HepG2 (cell line): ENCODE results near the gene DBNDD2. TPM values are rescaled to one million over a fixed set of nuclear protein-coding genes. Genes with fewer than 3 reads are reported as not detected.

Experiments used
- AGO1 ChIP-seq: fragments of 200-400 bp; formaldehyde crosslinking; IDR thresholded peaks from 2 replicates; pipeline ENCODE4 v1.6.1; 2017; ENCODE audit warnings: mild to moderate bottlenecking, low read depth, low read length, moderate library complexity; ENCODE audit not compliant: poor library complexity, severe bottlenecking
- ATF7 ChIP-seq, 2 experiments: fragments of 450-650 bp in 1 of 2; sonication (generic) in 1 of 2; formaldehyde crosslinking in 1 of 2; IDR thresholded peaks; 2 replicates each; pipeline versions ENCODE4 v1.4.0 to v1.6.1; 2016 to 2020; ENCODE audit warnings: antibody characterized with exemption in 1 of 2, mild to moderate bottlenecking in 1 of 2, missing genetic modification reagents in 1 of 2
- HNF4G ChIP-seq, 2 experiments: sonication (generic) in 1 of 2; formaldehyde crosslinking in 1 of 2; IDR thresholded peaks; 2 replicates each; pipeline versions ENCODE4 v1.4.0 to v1.6.1; 2011 to 2020; ENCODE audit warnings: borderline replicate concordance in 2 of 2, low read depth in 2 of 2, mild to moderate bottlenecking in 2 of 2, low read length in 1 of 2, missing genetic modification reagents in 1 of 2, moderate library complexity in 1 of 2
- HNRNPL ChIP-seq: fragments of 200-400 bp; formaldehyde crosslinking; IDR thresholded peaks from 2 replicates; pipeline ENCODE4 v1.6.1; 2017; ENCODE audit warnings: mild to moderate bottlenecking, low read depth, low read length
- HOMEZ ChIP-seq: IDR thresholded peaks from 2 replicates; pipeline ENCODE4 v1.6.1; 2016; ENCODE audit warnings: low read depth
- KLF13 ChIP-seq: sonication (generic); formaldehyde crosslinking; IDR thresholded peaks from 2 replicates; pipeline ENCODE4 v1.4.0; 2020; ENCODE audit warnings: mild to moderate bottlenecking, missing genetic modification reagents
- MTA1 ChIP-seq: sonication (generic); formaldehyde crosslinking; IDR thresholded peaks from 2 replicates; pipeline ENCODE4 v1.4.0; 2020; ENCODE audit warnings: missing genetic modification reagents, mild to moderate bottlenecking, borderline replicate concordance
- NR2F1 ChIP-seq, 2 experiments: fragments of 450-650 bp in 1 of 2; formaldehyde crosslinking in 1 of 2; IDR thresholded peaks; 2 replicates each; pipeline versions ENCODE4 v1.5.0 to v1.6.1; 2016 to 2020; ENCODE audit warnings: mild to moderate bottlenecking in 1 of 2, missing compliant biosample characterization in 1 of 2, missing genetic modification reagents in 1 of 2, moderate library complexity in 1 of 2
- PAX8 ChIP-seq: sonication (generic); formaldehyde crosslinking; IDR thresholded peaks from 2 replicates; pipeline ENCODE4 v1.8.0; 2022; ENCODE audit warnings: mild to moderate bottlenecking, missing genetic modification reagents, borderline replicate concordance
- PHF8 ChIP-seq: sonication (generic); formaldehyde crosslinking; IDR thresholded peaks from 2 replicates; pipeline ENCODE4 v1.5.0; 2020; ENCODE audit warnings: missing genetic modification reagents
- REPIN1 ChIP-seq: sonication (generic); formaldehyde crosslinking; IDR thresholded peaks from 2 replicates; pipeline ENCODE4 v1.8.0; 2022; ENCODE audit warnings: missing genetic modification reagents, low read depth, mild to moderate bottlenecking, borderline replicate concordance
- SCMH1 ChIP-seq: sonication (generic); formaldehyde crosslinking; IDR thresholded peaks from 2 replicates; pipeline ENCODE4 v1.9.0; 2021; ENCODE audit warnings: missing genetic modification reagents, mild to moderate bottlenecking, borderline replicate concordance
- SNAPC5 ChIP-seq: sonication (generic); formaldehyde crosslinking; IDR thresholded peaks from 2 replicates; pipeline ENCODE4 v1.8.1; 2023; ENCODE audit warnings: mild to moderate bottlenecking, missing genetic modification reagents, borderline replicate concordance
- TCF7L2 ChIP-seq: IDR thresholded peaks from 2 replicates; pipeline ENCODE4 v1.6.1; 2011; ENCODE audit warnings: mild to moderate bottlenecking, low read depth, low read length, moderate library complexity
- ZBTB34 ChIP-seq: sonication (generic); formaldehyde crosslinking; IDR thresholded peaks from 2 replicates; pipeline ENCODE4 v1.8.0; 2022; ENCODE audit warnings: mild to moderate bottlenecking, missing genetic modification reagents
- ZFX ChIP-seq: sonication (generic); formaldehyde crosslinking; IDR thresholded peaks from 2 replicates; pipeline ENCODE4 v1.4.0; 2020; ENCODE audit warnings: mild to moderate bottlenecking, low read depth, missing genetic modification reagents, moderate library complexity
- ZNF256 ChIP-seq: sonication (generic); formaldehyde crosslinking; conservative IDR thresholded peaks from 2 replicates; pipeline ENCODE4 v1.4.0; 2020; ENCODE audit warnings: missing genetic modification reagents
- ZNF543 ChIP-seq: sonication (generic); formaldehyde crosslinking; IDR thresholded peaks from 2 replicates; pipeline ENCODE4 v1.4.0; 2020; ENCODE audit warnings: mild to moderate bottlenecking, missing genetic modification reagents
- ZNF546 ChIP-seq: sonication (generic); formaldehyde crosslinking; conservative IDR thresholded peaks from 2 replicates; pipeline ENCODE4 v1.8.1; 2023; ENCODE audit warnings: mild to moderate bottlenecking, missing genetic modification reagents
- ZNF547 ChIP-seq: sonication (generic); formaldehyde crosslinking; IDR thresholded peaks from 2 replicates; pipeline ENCODE4 v1.5.1; 2020; ENCODE audit warnings: mild to moderate bottlenecking, missing genetic modification reagents
- ZNF644 ChIP-seq: IDR thresholded peaks from 2 replicates; pipeline ENCODE4 v1.6.1; 2016; ENCODE audit warnings: low read depth
- ZNF672 ChIP-seq: sonication (generic); formaldehyde crosslinking; IDR thresholded peaks from 2 replicates; pipeline ENCODE4 v1.8.1; 2022; ENCODE audit warnings: missing genetic modification reagents
- ZNF766 ChIP-seq: sonication (generic); formaldehyde crosslinking; IDR thresholded peaks from 2 replicates; pipeline ENCODE4 v1.5.0; 2020; ENCODE audit warnings: missing genetic modification reagents, borderline replicate concordance
- ZSCAN29 ChIP-seq: sonication (generic); formaldehyde crosslinking; conservative IDR thresholded peaks from 2 replicates; pipeline ENCODE4 v1.4.0; 2020; ENCODE audit warnings: mild to moderate bottlenecking, missing genetic modification reagents
- polyA plus RNA-seq, 8 experiments: library from polyadenylated mRNA; depleted of rRNA in 3 of 8; stranded (reverse) in 7 of 8; unstranded in 1 of 8; fragments of >200 nt; fragmentation: Illumina TruSeq in 4 of 8; extraction: Trizol in 4 of 8; gene quantifications; 2 replicates each; pipeline versions ENCODE4 v1.2.1 to v1.2.3, GENCODE V29; 2011 to 2016; ENCODE audit warnings: low read depth in 4 of 8, missing spikeins in 1 of 8, mixed read lengths in 1 of 8; ENCODE audit not compliant: insufficient read depth in 1 of 8
- total RNA-seq, 5 experiments: library from RNA; depleted of rRNA; stranded (reverse); fragments of >200 nt; fragmentation: Illumina TruSeq; extraction: Trizol; gene quantifications; 2 replicates each; pipeline ENCODE4 v1.2.3, GENCODE V29; 2016; ENCODE audit warnings: low read depth in 1 of 5

The DBNDD2 gene
- total and polyA plus RNA-seq, 2 of the 13 experiments (the other 11 are each of a cell fraction or from before 2014, with no cell fraction given) = 16.7 to 47.6 TPM

GRCh38 chr20:45436732-45437485, 28.8 kb downstream of the DBNDD2 start (continued):
- TF ChIP-seq ZSCAN29 (CRISPR knock-in tag) (peak; percentile 91), NR2F1 (CRISPR knock-in tag; IDR thresholded peaks at IDR 0.05) (no peak), MTA1 (CRISPR knock-in tag) (peak; percentile 79; the same call in 1 of the 2 replicates), PHF8 (CRISPR knock-in tag) (peak; percentile 84), ZBTB34 (CRISPR knock-in tag) (peak; percentile 64; the same call in 1 of the 2 replicates), PAX8 (peak; percentile 67; the same call in 1 of the 2 replicates), SCMH1 (CRISPR knock-in tag) (no peak), HNF4G (IDR thresholded peaks at IDR 0.05; ENCODE audit: borderline replicate concordance, low read depth, low read length) (no peak), HNF4G (CRISPR knock-in tag; IDR thresholded peaks at IDR 0.05; ENCODE audit: borderline replicate concordance, low read depth) (no peak), ATF7 (IDR thresholded peaks at IDR 0.05) (no peak), ATF7 (CRISPR knock-in tag; IDR thresholded peaks at IDR 0.05) (0 out of 2 replicates have a peak, but pooled peaks have one; percentile 61), TCF7L2 (no peak), HNRNPL (peak; percentile 83; the same call in 1 of the 2 replicates), ZNF546 (peak; percentile 90), ZNF672 (CRISPR knock-in tag) (no peak), KLF13 (CRISPR knock-in tag) (no peak), SNAPC5 (CRISPR knock-in tag) (peak; percentile 79; the same call in 1 of the 2 replicates), ZNF644 (peak; percentile 77; the same call in 1 of the 2 replicates), ZNF543 (peak; percentile 86; the same call in 1 of the 2 replicates), ZNF766 (no peak), HOMEZ (CRISPR knock-in tag) (peak; percentile 68; the same call in 1 of the 2 replicates), AGO1 (peak; percentile 84), ZNF547 (CRISPR knock-in tag) (peak; percentile 78), ZFX (CRISPR knock-in tag) (peak; percentile 71; the same call in 1 of the 2 replicates), REPIN1 (CRISPR knock-in tag) (peak; percentile 93), ZNF256 (CRISPR knock-in tag) (no peak)
